Epithelial cell of esophagus (primary cell): Measurements from ENCODE around the gene SERTAD4.

ENCODE experiments used
- DNase-seq: peaks from one replicate; pipeline ENCODE4 v3.0.0; 2010; ENCODE audit warnings: low read depth
- H3K4me3 ChIP-seq: 2 replicates; pipeline ENCODE4 v1.5.1; 2011; ENCODE audit warnings: mild to moderate bottlenecking, low read length, control low read depth
- CTCF ChIP-seq: IDR thresholded peaks from 2 replicates; pipeline ENCODE4 v1.5.1; 2011; ENCODE audit warnings: low read depth, mild to moderate bottlenecking, low read length, control low read depth, inconsistent platforms; ENCODE audit not compliant: insufficient read depth; ENCODE audit errors: missing control alignments

SERTAD4 gene

GRCh38 chr1:210269981-210270380 is 37.4 kb downstream of the SERTAD4 start:
- H3K4me3 ChIP-seq: no peak overlapping the region
- no peak for TF ChIP-seq CTCF
- no peak for DNase-seq

- H3K4me3 ChIP-seq: no peak overlapping the region
- no peak for TF ChIP-seq CTCF
These were observed 40.1 kb downstream of the SERTAD4 start for GRCh38 chr1:210272666-210273065.

GRCh38 chr1:210280221-210280620 is 47.6 kb downstream of the SERTAD4 start:
- DNase-seq: no peak
- no peak for TF ChIP-seq CTCF

More at GRCh38 chr1:210272666-210273065, 40.1 kb downstream of the SERTAD4 start:
- DNase-seq: no peak

GRCh38 chr1:210288116-210288515 is 55.5 kb downstream of the SERTAD4 start:
- TF ChIP-seq CTCF: no peak
- no peak overlapping the region for H3K4me3 ChIP-seq
- no peak for DNase-seq

More at GRCh38 chr1:210280221-210280620, 47.6 kb downstream of the SERTAD4 start:
- H3K4me3 ChIP-seq: no peak overlapping the region

GRCh38 chr1:210289248-210289647 is 56.7 kb downstream of the SERTAD4 start:
- DNase-seq: no peak
- H3K4me3 ChIP-seq: no peak overlapping the region
- TF ChIP-seq CTCF: no peak

- TF ChIP-seq CTCF: no peak
- no peak overlapping the region for H3K4me3 ChIP-seq
- DNase-seq: no peak
These were observed 58.6 kb downstream of the SERTAD4 start for GRCh38 chr1:210291081-210291764.

GRCh38 chr1:210291786-210292230 is 59.2 kb downstream of the SERTAD4 start:
- H3K4me3 ChIP-seq: no peak overlapping the region
- DNase-seq: no peak
- TF ChIP-seq CTCF: no peak
